Testis (tissue), 3 donors: ENCODE results near the gene SKAP1. TPM values are rescaled to one million over a fixed set of nuclear protein-coding genes. Genes with fewer than 3 reads are reported as not detected.

ENCODE experiments used
- DNase-seq: peaks from one replicate; pipeline ENCODE4 v3.0.0-alpha.2; 2019
- H3K27ac ChIP-seq, 2 donors: fragments of 200-600 bp; sonication (generic); one replicate each; pipeline ENCODE4 v1.5.1; 2019
- H3K27me3 ChIP-seq: fragments of 200-600 bp; sonication (generic); one replicate; pipeline ENCODE4 v1.5.1; 2019
- H3K36me3 ChIP-seq: fragments of 200-600 bp; sonication (generic); one replicate; pipeline ENCODE4 v1.5.1; 2017; ENCODE audit warnings: low read depth; ENCODE audit errors: missing control alignments
- H3K4me1 ChIP-seq: fragments of 200-600 bp; sonication (generic); one replicate; pipeline ENCODE4 v1.5.1; 2019
- H3K4me3 ChIP-seq, 2 donors: fragments of 200-600 bp; sonication (generic); one replicate each; pipeline ENCODE4 v1.5.1; 2017 to 2019
- H3K9me3 ChIP-seq: fragments of 200-600 bp; sonication (generic); one replicate; pipeline ENCODE4 v1.5.1; 2017
- POLR2A ChIP-seq: fragments of 450-650 bp; IDR thresholded peaks from one replicate; pipeline ENCODE4 v1.6.1; 2017; ENCODE audit warnings: antibody characterized with exemption, mild to moderate bottlenecking, moderate library complexity
- WGBS, 2 donors: methylation state at CpG; one replicate each; pipeline ENCODE4 v1.1.5; 2018; 5-methylcytosine and 5-hydroxymethylcytosine counted together
- intact Hi-C: fragments of 100-400 bp; cut with DNase I; formaldehyde crosslinking; loops from one replicate; pipeline ENCODE4 v1.15.1; 2023; ENCODE audit warnings: low total_unique reads
- polyA plus RNA-seq: library from polyadenylated mRNA; stranded (reverse); fragments of 350-450 nt; fragmentation: Illumina TruSeq; extraction: RNeasy Lipid Tissue Mini Kit (QIAGEN cat#74804); gene quantifications from one replicate; pipeline ENCODE4 v1.2.3, GENCODE V29; 2014; ENCODE audit warnings: low read depth, low replicate concordance; ENCODE audit not compliant: insufficient read depth
- total RNA-seq, 2 donors: library from RNA; depleted of rRNA; stranded (reverse); fragments of >200 nt; gene quantifications; one replicate each; pipeline ENCODE4 v1.2.3, GENCODE V29; 2016
- TF ChIP-seq, protein P1 (sequence below), 3 experiments: fragments of 450-650 bp in 2 of 3; fragments of 200-600 bp in 1 of 3; sonication (generic) in 1 of 3; IDR thresholded peaks; one replicate each; pipeline ENCODE4 v1.5.1; 2016 to 2019; ENCODE audit warnings: antibody characterized with exemption in 3 of 3, mild to moderate bottlenecking in 2 of 3, moderate library complexity in 1 of 3

Gene SKAP1
- total and polyA plus RNA-seq, 3 donors from 2014 or later, result 9.0 to 34.1 (median 16.9) TPM

GRCh38 chr17:48330421-48330820, 99.6 kb downstream of the SKAP1 start:
- no peak for TF ChIP-seq POLR2A
- TF ChIP-seq, protein P1, sequence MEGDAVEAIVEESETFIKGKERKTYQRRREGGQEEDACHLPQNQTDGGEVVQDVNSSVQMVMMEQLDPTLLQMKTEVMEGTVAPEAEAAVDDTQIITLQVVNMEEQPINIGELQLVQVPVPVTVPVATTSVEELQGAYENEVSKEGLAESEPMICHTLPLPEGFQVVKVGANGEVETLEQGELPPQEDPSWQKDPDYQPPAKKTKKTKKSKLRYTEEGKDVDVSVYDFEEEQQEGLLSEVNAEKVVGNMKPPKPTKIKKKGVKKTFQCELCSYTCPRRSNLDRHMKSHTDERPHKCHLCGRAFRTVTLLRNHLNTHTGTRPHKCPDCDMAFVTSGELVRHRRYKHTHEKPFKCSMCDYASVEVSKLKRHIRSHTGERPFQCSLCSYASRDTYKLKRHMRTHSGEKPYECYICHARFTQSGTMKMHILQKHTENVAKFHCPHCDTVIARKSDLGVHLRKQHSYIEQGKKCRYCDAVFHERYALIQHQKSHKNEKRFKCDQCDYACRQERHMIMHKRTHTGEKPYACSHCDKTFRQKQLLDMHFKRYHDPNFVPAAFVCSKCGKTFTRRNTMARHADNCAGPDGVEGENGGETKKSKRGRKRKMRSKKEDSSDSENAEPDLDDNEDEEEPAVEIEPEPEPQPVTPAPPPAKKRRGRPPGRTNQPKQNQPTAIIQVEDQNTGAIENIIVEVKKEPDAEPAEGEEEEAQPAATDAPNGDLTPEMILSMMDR (IDR thresholded peaks at IDR 0.05), result no peak
- intact Hi-C loops, result no loop called here
- Histone ChIP-seq H3K27ac (no peak overlapping the region), H3K9me3 (no peaks in the 10 kb centered on the region), H3K27me3 (no peaks in the 10 kb centered on the region), H3K36me3 (no peaks in the 10 kb centered on the region), H3K4me3 (no peak overlapping the region), H3K4me1 (no peaks in the 10 kb centered on the region)
- 63 to 71% methylated on average over 3 of the region's 3 CpGs for WGBS, 2 donors
- no peak for DNase-seq

- DNase-seq, result no peak
- no peak overlapping the region for H3K27ac ChIP-seq
- H3K36me3 ChIP-seq, result no peaks in the 10 kb centered on the region
- intact Hi-C loops, result no loop called here
- no peaks in the 10 kb centered on the region for H3K9me3 ChIP-seq
- no peak overlapping the region for H3K4me3 ChIP-seq
- H3K27me3 ChIP-seq, result no peaks in the 10 kb centered on the region
- no peaks in the 10 kb centered on the region for H3K4me1 ChIP-seq
- TF ChIP-seq, protein P1 (IDR thresholded peaks at IDR 0.05), result no peak
- no peak for TF ChIP-seq POLR2A
- WGBS, 2 donors, result 72 to 84% methylated on average over 1 of the region's 1 CpG
Observed at GRCh38 chr17:48328457-48328856, 101.6 kb downstream of the SKAP1 start.

DNA sequence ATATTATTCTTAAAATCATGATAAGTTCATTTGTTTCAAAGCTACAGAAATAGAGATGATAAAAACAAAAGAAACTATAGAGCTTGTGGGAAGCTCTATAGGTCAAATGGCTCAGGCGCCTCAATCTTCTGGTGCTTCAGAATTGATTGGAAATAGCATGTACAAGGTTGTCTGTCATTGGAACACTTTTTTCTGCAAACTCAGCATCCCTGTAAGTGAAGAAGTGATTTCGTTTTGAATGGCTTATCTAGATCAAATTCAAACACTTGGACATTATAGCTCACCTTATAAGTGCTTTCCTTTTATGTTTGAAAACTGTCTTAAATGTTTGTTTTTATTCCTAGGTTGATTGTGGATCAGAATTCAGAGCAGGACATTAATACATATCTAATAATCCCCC, 103.7 kb downstream of the SKAP1 start:
- TF ChIP-seq, protein P1 (IDR thresholded peaks at IDR 0.05), result no peak
- no peak for TF ChIP-seq POLR2A
- WGBS, 2 donors, result 71 to 78% methylated on average over 2 of the region's 2 CpGs
- Histone ChIP-seq H3K9me3 (no peaks in the 10 kb centered on the region), H3K4me1 (no peaks in the 10 kb centered on the region), H3K27me3 (no peaks in the 10 kb centered on the region), H3K4me3 (no peak overlapping the region), H3K36me3 (no peaks in the 10 kb centered on the region), H3K27ac (no peak overlapping the region)
- intact Hi-C loops, result no loop called here
- no peak for DNase-seq

GRCh38 chr17:48322060-48322459, 108.0 kb downstream of the SKAP1 start:
- intact Hi-C loops, result no loop called here
- DNase-seq, result no peak
- Histone ChIP-seq H3K27ac (no peak overlapping the region), H3K36me3 (no peaks in the 10 kb centered on the region), H3K9me3 (no peaks in the 10 kb centered on the region), H3K4me1 (no peaks in the 10 kb centered on the region), H3K27me3 (no peaks in the 10 kb centered on the region), H3K4me3 (no peak overlapping the region)
- TF ChIP-seq, protein P1 (IDR thresholded peaks at IDR 0.05), result no peak
- no peak for TF ChIP-seq POLR2A

GRCh38 chr17:48317732-48318131, 112.3 kb downstream of the SKAP1 start:
- H3K36me3 ChIP-seq, result no peaks in the 10 kb centered on the region
- H3K27ac ChIP-seq, result no peak overlapping the region
- H3K4me1 ChIP-seq, result no peaks in the 10 kb centered on the region
- intact Hi-C loops, result no loop called here
- no peaks in the 10 kb centered on the region for H3K9me3 ChIP-seq
- no peak for DNase-seq
- 96 to 100% methylated on average over 1 of the region's 1 CpG for WGBS, 2 donors
- no peak overlapping the region for H3K4me3 ChIP-seq
- H3K27me3 ChIP-seq, result no peaks in the 10 kb centered on the region
- no peak for TF ChIP-seq POLR2A
- TF ChIP-seq, protein P1 (IDR thresholded peaks at IDR 0.05), result no peak
